PC-9 (cell line): Measurements from ENCODE around the gene ZNF441.

Experiments
- EZH2 ChIP-seq: fragments of 200-600 bp; sonication (generic); IDR thresholded peaks from 2 replicates; pipeline ENCODE4 v1.8.0; 2017; ENCODE audit warnings: antibody characterized with exemption, low read depth
- TF ChIP-seq, protein P1 (sequence below): fragments of 200-600 bp; sonication (generic); conservative IDR thresholded peaks from 2 replicates; pipeline ENCODE4 v1.6.1; 2017; ENCODE audit warnings: mixed run types, antibody characterized with exemption, mild to moderate bottlenecking, moderate library complexity

DNA sequence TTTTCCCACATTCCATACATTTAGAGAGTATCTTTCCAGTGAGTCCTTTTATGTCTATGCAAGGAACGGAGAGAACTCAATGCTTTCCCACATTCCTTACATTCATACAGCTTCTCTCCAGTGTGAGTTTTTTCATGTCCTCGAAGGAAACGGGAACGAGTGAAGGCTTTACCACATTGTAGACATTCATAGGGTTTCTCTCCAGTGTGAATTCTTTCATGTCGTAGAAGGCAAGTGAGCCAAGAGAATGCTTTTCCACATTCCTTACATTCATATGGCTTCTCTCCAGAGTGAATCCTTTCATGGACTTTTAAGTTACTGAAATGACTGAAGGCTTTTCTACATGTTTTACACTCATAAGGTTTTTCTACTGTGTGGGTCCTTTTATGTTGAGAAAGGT, 45.1 kb upstream of the ZNF441 start:
- TF ChIP-seq, protein P1, sequence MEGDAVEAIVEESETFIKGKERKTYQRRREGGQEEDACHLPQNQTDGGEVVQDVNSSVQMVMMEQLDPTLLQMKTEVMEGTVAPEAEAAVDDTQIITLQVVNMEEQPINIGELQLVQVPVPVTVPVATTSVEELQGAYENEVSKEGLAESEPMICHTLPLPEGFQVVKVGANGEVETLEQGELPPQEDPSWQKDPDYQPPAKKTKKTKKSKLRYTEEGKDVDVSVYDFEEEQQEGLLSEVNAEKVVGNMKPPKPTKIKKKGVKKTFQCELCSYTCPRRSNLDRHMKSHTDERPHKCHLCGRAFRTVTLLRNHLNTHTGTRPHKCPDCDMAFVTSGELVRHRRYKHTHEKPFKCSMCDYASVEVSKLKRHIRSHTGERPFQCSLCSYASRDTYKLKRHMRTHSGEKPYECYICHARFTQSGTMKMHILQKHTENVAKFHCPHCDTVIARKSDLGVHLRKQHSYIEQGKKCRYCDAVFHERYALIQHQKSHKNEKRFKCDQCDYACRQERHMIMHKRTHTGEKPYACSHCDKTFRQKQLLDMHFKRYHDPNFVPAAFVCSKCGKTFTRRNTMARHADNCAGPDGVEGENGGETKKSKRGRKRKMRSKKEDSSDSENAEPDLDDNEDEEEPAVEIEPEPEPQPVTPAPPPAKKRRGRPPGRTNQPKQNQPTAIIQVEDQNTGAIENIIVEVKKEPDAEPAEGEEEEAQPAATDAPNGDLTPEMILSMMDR, result no peak
- no peak for TF ChIP-seq EZH2
